ENCODE data around the gene NR3C1.

Gene NR3C1

DNA sequence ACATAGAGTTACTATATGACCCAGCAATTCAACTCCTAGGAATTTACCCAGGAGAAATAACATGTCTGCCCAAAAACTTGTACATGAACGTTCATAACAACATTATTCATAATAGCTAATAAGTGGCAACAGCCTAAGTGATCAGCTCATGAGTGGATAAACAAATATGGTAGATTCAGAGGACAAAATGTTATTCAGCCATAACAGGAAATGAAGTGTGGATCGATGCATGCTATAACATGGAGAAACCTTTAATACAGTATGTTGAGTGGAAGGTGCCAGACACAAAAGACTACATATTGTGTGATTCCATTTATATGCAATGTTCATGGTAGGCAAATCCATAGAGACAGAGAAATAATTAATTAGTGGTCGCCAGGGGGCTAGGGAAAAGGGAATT is 22.3 kb upstream of the NR3C1 start:
- DNase-seq, result no peak

DNA sequence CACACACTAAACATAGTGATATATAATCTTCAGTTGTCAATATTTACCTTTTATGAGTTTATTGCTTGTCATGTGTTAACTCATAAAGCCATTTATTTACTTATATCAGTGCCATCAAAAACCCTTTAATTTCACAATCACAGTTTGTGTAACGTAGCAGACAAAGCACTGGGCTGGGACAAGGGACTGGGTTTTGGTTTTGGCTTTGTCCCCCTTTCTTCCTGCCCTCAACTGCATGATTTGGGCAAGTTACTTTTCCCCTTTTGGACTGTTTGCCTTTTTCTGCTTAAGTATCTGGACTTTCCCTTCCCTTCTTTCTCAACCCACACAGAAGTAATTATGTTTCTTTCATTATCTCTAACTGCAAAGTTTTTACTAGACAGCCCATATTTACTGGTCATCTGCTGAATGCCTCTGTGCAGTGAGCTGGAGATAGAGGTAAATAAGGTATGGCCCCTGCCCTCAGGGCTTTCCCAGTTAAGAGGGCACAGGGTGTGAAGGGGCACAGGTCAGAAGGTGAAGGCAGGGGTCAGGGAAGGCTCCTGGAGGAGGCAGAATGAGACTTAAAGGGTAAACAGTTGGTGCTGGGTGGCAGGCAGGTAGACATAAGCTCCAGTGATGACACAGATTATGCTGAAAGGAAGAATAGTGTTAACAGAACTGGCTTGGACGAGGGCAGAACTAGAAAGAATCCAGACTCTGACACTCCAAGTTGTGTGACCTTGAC is 14.8 kb upstream of the NR3C1 start:
- DNase-seq, result no peak

GRCh38 chr5:143417503-143418139 is 14.1 kb upstream of the NR3C1 start:
- DNase-seq, result no peak

- no peak for DNase-seq
These were observed 12.9 kb upstream of the NR3C1 start for GRCh38 chr5:143416411-143416810.

GRCh38 chr5:143413958-143414669 is 10.6 kb upstream of the NR3C1 start:
- DNase-seq, result no peak

- DNase-seq, result no peak
These were observed 9.3 kb upstream of the NR3C1 start for GRCh38 chr5:143412661-143413342.

GRCh38 chr5:143409926-143410325 is 6.4 kb upstream of the NR3C1 start:
- no peak for DNase-seq

- DNase-seq, result no peak
These were observed 2.9 kb upstream of the NR3C1 start for GRCh38 chr5:143406408-143406807.

DNA sequence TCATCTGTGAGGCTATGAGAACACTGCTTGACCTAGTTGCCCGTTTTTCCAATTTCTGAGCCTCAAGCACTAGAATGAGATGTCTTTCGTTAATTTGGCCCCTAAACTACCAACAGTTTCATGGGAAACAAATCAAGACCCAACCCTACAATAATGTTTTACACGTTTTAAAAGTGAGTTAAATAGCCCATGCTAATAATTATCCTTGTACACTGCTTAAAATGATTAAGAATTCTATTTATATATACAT is 2.3 kb upstream of the NR3C1 start:
- no peak for DNase-seq

GRCh38 chr5:143405063-143405848 is 1.8 kb upstream of the NR3C1 start:
- peak; percentile 78 to 92 (median 86) for DNase-seq

DNA sequence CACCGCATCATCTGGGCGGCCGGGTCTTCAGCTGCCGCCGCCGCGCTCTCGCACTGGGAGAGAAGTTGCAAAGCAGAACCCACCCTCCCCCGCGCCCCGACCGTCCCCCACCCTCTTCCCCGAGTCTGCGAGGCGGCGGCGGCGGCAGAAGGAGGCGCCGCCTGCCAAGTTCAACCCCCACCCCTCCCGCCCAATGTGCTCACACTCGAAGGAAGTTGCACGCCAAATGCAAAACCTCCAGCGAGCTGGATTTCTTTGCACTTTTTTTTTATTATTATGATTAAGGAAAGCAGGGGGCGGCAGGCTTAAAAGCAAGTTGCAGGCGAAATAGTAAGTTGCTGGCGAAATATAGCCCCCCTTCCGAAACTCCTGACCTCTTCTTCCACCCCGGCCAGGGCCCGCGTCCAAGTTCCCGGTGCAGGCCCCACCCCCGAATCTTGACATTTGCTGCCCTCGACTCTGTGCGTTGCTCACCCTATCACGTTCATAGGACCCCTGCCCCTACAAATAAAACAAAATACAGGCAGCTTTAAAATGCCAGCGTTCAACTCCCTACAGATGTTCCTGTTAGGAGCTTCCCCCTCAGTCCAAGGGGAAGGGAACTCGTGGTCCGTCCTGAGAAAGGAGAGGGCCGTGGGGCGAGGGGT is 1.1 kb upstream of the NR3C1 start:
- peak; percentile 70 to 92 (median 79) for DNase-seq

DNA sequence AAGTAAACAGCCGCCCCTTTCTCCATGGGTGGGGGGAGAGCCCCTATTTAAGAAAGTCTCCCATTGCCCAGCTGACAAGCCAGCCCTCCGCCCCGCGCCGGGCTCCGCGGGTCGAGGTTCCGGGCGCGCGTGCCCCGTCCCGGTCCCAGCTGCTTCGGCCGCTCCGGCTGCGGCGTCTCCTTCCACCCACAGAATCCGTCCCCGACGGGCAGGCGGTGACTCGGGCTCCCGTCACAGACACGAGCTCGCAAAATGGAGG is 223 bp downstream of the NR3C1 start:
- DNase-seq, result no peak

- DNase-seq, result peak in 5 of 6 experiments; percentile 30 to 77 (median 54)
These were observed 743 bp downstream of the NR3C1 start for GRCh38 chr5:143402553-143403333.

DNA sequence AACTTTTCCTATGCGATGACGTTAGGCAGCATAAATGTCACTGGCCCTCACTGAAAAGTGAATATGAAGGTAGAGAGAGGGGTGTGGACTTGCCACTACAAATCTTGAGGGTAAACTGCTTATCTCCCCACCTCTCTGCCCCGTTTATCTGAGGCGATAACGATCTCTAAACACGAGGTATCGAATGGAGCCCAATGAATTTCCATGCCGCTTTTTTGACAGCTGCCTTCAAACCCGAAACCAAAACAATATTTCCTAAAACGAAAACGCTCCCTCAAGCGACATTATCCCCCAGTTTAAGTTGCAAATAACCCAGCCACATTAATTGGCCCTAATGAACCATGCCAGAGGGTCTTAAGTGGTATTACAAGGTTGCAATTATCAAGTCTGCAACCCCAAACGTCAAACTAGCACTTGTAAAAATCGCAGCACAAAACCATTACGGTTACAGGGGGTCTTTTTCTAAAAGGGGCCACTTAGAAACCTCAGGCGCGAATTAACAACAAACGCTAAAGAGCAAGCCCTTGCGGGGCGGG is 1.4 kb downstream of the NR3C1 start:
- DNase-seq, result peak in 4 of 6 experiments; percentile 4 to 37 (median 18)

- no peak for DNase-seq
These were observed 2.1 kb downstream of the NR3C1 start for GRCh38 chr5:143401227-143402016.

- no peak for DNase-seq
These were observed 2.8 kb downstream of the NR3C1 start for GRCh38 chr5:143400541-143401226.

- DNase-seq, result no peak
These were observed 3.6 kb downstream of the NR3C1 start for GRCh38 chr5:143399616-143400540.

DNA sequence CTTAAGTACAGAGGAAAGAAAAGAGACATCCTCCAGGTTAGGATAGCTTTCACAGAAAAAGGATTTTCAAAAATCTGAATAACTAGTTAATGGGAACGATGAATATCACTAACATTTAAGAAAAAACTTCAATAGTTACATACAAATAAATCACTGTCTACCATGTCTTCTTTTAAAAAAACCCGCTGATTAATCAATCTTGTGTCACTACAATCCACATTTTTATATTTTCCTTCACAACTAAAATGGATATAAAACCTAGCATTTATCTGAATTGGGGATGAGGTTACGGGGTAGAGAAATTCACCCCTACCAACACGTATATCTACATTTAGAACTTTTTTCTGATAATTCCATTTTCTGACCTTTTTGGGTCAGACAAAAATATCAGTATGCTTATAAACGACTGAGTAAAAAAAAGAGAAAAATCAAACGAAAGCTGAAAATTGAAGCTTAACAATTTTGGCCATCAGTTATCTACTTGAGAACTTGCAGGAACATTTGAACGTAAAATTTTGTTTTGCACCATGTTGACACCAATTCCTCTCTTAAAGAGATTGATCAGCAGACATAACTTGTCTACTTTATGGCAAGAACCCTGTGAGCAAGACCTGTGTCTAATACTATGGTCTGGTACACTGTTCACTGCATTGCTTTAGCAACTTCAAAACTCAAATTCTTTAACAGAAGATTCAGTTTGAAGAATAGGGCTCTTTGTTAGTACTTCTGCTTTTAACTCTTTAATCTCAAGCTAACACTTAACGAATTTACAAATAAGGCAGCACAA is 4.8 kb downstream of the NR3C1 start:
- DNase-seq, result no peak

All from stimulated activated naive CD4-positive, alpha-beta T cell (primary cell).